HG02571 (cell line): ENCODE data around the gene BAIAP2.

Experiments used
- ATAC-seq: cut with Tn5 transposase; IDR thresholded peaks from one replicate; pipeline ENCODE4 v1.9.1; 2021; ENCODE audit warnings: mild to moderate bottlenecking, moderate library complexity; ENCODE audit not compliant: unreplicated experiment

BAIAP2 gene

DNA sequence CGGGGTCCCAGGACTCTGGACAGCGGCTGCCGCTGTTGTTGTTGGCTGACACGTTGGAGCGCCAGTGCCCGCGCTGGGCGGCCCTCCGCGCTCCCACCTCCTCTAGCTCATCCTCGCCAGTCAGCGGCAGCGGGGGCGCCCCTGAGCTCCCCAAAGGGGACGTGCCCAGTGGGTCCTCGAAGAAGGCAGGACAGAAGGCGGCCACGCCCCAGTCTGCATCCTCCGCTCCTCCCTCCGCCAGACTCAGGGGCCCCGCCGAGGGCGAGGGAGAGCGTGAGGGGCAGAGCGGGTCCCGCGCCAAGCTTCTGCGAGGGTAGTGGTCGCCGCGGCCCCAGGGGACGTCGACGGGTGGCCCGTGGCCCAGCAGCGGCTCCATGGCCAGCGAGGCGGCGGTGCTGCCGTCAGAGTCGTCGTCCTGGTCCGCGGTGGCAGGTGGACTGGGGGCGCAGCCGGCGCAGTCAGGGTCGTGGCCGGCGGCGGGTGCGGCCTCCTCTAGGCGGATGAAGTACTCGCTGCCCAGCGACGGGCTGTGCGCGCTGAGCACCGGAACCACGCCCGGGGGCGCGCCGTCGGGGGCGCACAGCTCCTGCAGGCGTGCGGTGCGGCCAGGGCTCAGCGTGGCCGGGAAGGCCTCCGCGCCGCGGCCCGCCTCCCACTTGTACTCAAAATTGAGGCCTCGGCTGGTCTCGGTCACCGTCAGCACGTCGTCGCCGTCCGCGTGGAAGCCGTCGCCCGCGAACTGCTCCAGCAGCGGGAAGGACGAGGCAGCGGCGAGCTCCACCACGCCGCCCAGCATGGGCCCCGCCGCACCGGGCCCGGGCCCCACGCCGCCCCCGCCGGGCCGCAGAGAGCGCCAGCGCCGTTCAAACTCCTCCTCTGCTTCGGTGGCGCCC, 87.1 kb downstream of the BAIAP2 start:
- no peak for ATAC-seq

DNA sequence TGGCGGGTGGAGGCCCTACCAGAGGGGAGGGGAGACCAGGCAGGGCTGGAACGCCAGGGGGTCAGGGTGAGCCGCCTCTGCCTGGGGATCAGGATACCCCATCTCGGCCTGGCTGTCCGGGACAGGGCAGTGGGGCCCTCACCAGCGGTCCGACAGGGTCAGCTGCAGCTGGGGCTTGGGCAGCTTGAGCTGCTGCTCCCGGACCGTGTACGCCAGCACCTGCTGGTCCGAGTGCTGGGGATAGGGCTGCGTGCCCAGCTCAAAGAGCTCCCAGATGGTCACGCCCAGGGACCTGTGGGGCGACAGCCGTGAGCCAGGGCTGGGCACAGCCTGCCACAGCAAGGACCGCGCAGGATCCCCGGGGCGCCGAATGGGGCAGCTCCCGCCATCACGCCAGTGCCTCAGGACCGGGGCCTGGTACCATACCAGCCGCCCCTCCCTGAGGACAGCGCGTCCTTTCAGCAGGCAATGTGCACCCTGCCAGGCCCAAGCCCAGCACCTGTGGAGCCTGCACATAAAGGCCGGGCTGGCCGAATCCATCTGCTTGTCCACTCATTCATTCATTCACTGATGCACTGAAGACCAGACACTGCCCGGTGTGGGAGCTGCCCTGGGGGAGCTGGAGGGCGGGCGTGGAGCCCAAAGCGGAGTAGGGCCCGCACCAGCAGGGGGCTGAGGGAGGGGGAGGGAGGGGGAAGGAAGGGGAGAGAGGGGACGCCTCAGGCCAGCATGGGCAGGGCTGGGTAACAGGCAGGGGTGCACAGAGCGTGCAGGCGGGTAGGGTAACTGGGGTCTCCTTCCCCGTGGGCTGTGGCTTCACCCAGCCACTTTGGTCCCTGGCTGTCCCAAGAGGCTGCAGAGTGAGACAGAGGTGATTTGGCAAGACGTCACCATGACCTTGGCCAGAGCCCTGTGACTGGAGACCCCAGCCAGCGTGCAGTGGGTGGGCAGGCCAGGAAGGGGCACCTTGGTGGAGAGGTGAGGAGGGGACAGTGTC, 88.4 kb downstream of the BAIAP2 start:
- no peak for ATAC-seq

DNA sequence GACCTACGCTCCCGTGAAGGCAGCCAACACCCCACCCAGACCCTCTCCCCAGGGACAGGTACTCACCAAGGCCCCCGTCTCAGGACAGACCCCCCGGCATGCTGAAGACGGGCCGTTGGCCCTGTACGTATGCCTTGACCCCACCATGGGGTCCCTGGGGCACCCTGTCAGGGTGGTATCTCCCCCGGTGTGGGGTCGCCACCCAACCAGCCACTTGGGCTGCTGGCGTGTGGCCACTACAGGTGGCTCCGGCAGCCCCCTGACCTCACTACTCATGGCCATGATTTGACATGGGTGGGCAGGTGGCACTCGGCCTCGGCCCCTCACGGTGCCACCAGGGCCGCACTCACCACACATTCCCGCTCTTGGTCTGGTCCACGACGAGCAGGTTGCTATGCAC, 89.4 kb downstream of the BAIAP2 start:
- ATAC-seq: no peak

DNA sequence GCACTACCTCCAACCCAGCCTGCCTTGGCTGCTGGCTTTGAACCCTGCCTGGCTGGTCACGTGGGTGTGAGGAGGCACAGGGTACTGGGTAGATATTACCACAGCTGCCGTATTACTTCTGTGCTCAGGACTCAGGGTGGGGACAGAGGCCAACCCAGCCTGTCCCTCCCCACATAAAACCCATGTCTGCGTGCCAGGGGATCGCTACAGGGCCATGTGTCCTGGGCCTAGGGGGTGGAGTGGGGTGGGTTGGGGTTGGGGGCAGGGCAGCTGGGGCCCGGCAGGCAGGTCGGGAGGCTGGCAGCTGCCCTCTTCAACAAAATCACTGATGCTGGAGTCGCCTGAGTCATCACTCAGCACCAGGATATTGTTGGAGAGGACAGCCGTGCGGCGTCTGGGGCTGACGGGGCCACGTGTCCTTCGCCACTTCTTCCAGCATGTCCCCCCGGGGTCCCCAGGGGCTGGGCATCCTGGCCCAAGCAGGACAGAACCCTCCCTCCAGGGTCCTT, 90.7 kb downstream of the BAIAP2 start:
- ATAC-seq: no peak

DNA sequence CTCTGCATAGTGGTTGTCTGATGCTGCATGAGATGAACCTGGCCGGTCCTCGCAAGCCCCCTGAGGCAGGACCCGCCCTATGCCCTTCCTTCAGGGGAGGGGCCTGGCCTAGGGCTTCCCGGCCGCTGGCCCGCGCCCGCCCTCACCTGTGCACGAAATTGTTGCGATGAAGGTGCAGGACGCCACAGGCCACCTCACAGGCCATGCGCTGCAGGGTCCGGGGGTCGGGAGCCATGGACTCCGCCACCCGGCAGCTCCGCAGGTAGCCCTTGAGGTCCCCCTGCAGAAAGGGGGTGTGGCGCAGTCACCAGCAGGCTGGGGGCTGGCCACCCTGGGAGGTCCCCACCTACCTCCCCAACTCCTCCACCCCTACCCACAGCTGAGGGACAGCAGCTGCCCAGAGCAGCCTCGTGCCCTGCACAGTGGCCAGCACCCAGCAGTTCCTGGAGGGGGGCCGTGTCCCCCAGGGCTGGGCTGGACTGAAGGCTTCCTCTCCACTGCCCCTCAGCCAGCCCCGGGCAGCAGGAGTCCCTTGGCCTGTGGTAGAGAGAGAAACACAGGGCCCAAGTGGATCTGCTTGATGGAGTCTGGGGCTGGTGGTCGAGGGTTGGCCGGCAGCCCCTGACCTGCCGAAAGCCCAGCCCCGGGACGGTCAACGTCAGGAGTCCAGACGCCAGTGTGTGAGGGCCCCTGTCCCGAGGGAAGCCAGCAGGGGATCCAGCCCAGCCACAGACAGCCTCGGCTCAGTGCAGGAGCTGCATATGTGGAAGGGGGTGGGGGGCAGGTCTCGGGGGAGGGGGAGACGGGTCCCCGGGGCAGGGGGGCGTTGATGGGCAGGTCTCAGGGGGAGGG, 91.6 kb downstream of the BAIAP2 start:
- no peak for ATAC-seq

DNA sequence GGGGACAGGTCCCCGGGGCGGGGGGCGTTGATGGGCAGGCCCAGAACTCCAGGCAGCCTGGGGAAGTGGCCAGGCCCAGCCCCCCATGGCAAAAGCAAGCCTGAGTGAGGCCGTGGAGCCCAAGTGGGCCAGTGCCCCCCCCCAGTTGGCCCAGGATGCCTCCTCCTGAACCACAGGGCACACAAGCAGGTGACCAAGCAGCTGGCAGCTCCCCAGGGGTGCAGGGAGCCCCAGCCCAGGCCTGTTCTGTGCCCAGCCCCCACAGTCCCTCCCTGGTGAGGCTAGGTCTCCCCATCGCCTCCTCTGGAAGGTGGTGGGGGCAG, 92.1 kb downstream of the BAIAP2 start:
- no peak for ATAC-seq

DNA sequence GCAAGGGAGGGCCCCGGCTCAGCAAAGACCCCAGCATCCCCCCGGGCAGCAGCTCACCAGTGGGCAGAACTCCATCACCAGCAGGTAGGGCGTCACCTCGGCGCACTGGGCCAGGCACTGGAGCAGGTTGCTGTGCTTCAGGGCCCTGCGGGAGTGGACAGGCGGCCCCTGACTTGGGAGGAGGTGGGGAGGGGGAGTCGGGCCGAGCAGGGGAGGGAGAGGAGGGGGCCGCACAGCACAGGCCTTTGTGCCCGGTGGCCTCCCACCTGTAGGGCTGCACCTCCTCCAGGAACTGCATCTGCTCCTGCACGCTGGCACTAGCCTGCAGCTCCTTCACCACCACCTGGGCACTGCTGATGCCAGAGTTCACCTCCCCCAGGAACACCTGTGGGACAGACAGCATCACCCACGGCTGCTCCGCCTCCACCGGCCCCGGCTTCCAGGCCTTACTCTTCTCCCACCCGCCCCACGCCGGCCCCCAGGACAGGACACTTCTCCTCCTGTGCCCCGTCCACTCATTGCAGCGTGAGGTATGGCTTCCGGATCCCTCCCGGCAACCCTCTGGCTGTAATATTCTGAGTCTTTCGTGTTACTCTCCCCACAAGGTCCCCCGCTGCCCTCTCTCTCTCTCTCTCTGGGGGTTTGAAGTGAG, 92.7 kb downstream of the BAIAP2 start:
- ATAC-seq: no peak

DNA sequence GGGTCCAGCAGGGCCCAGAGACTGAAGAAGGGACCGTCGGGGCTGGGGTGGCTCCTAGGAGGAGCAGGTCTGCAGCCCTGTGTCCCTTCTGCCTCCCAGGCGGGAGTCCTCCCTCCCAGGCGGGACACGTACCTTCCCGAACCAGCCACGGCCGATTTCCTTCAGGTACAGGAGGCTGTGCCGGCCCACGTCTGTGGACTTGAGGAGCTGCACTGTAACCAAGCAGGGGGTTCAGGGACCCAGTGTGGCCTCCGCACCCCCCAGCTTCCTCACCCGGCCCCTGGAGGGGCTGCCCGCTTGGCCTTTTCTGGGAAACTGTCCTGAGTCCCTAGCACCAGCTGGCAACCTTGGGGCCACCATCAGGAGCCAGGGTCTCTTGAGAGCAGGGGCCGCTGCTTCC, 93.4 kb downstream of the BAIAP2 start:
- no peak for ATAC-seq

DNA sequence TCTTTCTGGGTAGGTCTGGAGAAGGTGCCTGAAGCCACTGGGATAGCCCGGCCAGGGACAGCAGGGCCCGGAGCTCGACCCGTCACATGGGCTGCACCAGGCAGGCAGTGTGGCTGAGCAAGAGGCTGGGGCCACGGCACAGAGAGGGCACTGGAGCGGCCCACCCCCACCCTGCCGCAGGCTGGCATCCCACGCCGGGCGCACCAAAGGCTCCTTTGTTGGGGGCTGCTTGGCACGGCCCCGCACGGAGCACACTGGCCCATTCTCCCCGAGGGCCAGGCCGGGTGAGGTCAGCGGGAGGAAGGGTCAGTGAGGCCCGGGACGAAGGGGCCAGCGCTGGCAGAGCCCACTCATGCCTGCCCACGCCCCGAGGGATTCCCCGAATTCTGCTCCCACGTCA, 93.8 kb downstream of the BAIAP2 start:
- ATAC-seq: no peak

DNA sequence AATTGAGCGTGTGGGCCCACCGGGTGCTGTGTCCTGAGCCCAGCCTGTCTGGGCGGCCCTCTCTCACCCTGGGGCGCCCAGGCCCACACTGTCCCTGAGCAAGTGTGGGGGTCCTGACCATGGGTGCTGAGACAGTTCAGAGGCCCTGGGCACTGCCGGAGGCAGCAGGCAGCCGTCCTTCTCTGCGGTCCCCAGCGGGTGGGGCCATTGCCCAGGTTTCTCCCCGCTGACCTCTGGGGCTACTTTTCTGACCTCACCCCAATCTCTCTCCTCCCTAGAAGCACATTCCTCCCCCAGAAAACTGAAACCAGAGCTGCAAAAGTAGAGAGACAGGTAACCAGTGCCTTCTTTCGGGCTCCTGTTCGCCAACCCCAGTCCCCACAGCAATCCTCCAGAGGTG, 94.3 kb downstream of the BAIAP2 start:
- ATAC-seq: no peak

DNA sequence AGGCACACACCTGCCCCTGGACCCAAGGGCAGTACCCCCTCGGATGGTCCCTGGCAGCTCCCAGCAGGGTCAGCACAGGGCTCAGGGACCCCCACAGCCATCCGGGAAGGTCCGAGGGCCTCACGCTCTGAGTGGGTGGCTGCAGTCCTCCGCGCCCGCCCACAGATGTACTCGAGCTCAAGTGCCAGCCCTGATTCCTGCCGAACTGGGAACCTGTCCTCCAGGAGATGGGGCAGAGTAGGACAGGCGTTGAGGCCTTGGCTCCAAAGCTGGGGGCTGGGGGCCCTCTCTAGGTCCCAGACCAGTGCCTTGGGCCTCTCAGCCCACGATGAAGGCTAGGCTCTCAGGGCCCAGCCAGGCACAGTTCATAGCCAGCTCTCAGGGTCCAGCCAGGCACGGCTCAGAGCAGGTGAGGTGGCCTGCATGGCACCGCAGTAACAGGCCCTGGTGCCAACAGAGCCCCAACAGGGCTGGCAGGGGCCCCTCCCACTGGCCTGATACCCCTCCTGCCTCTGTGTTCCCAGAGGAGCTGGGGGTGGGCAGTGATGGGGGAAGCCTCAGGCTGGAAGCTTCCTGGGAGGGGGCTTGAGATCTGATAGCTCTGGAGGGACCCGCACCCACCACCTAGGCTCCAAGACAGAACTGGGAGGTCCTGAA, 94.9 kb downstream of the BAIAP2 start:
- no peak for ATAC-seq

DNA sequence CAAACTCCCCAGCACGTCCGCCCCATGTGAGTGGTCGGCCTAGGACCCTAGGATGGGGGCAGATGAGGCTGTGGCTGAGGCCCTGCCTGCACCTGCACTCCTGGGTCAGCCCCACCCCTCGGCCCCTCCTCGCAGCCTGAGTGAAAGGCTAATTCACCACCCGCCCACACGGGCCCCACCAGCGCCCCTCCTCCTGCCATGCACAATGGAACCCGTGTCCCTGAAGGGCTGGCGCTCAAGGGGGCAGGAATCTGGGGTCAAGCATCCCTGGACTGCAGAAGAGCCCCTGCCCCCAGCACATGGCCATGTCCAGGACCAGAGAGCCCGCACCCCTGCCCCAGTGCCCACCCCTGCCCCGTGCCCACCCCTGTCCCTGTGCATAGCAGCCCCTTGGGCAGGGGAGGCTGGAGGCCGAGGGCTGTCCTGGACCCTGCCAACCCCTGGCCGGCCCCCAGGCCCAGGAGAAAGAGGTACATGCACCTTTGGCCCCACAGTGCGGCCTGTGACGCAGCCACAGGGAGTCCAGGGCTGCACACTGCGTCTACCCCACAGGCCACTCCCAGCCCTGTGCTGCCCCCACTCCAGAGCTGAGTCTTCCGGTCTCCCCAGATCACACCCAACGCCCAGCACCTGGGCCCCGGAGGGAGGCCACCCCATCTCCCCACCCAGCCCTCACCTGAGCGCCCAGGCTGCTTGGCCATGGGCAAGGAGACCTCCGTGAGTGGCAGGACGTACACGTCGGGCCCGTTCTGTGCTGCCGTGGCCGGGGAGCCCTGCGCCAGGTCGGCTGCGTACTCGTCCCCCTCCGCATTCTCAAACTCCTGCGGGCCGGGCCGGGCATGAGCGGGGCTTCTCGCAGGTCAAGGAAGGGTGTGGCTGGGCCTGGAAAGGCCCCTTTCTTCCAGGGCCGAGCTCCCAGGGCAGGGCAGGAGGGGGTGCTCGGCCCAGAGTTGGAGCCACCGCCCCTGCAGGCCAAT, 95.7 kb downstream of the BAIAP2 start:
- no peak for ATAC-seq

DNA sequence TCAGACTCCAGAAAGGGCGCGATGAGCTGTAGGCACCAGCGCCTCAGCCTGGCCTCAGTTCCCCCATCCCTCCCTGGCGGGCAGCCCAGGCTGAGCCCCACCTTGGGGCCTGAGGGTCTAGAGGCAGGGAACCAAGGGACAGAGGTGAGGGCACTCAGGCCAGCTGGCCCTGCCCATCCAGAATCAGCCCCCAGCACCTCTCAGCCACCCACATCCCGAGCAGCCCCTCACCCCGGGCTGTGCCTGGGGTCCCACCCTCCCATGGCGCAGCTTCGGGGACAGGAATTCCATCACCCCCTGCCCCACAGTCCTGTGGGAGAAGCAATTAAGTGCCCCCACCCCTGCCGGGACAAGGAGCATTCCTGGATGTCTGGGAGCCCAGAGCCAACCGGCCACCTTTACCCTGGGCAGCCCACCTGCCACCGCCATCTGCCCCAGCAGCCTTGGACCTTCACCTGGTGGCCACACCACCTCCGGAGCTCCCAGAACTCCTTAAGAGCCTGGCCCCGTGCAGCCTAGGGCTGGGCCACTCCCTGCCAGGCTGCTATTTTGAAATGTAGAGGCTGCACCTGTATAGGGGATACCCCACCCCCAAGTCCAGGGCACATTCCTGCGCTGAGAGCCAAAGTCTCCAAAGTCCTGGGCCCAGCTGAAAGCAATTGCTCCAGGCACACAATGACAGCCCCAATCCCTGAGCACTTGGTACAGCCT, 96.7 kb downstream of the BAIAP2 start:
- ATAC-seq: no peak

DNA sequence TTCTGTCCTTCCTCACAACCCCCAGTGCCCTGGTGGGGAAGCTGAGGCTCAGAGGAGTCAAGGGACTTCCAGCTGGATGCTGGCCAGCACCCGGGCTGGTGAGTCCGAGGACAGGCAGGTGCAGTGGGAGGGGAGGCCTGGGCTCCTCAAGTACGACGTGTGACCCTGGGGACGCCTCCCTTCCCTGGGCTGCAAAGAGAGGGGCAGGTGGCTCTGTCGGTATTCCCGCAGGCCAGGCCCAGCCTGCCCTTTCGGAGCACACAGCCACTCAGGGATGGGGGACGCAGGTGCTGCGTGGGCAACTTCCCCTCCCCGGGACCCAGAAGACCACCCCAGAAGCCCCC, 97.2 kb downstream of the BAIAP2 start:
- no peak for ATAC-seq

DNA sequence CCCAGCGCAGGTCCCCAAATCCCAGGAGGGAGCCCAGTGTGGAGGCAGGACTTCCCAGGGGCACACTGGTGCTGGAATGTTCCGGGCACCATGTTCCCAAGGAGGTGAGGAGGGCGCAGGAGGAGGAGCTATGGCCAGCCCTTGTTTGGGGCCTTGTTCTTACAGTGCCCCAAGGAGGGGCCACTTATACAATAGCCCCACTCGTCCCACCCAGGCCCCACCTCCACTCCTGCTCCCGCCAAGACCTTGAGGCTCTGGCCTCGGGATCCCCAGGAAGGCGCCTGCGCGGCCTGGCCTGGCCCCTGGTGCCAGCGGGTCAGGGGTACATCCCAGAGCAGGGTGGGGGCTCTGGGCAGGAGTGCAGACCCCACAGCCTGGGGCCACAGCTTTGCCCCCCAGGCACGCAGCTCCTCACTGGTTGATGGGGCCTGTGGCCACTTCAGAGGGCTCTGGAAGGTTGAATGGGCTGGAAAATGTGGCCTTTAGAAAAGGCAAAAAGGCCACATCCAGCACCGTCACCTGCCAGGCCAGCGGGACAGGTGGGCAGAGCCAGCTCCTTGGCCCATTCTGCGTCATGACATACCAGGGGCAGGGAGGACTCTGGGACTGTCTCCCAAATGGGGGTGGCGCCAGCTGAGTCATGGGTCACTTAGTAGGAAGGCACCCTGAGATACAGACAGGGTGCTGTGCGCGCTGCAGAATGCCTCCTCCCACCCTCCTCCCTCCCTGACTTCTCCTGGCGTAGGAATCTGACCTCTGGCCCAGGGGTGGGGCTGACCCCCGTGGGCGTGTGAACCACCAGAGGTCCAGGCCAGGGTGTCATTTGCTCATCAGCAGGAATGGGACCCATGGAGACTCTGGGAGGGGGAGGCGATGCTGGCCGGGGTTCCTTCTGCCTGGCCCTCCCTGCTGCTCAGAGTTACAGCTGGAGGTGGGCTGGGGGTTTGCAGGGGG, 98.1 kb downstream of the BAIAP2 start:
- ATAC-seq: no peak

DNA sequence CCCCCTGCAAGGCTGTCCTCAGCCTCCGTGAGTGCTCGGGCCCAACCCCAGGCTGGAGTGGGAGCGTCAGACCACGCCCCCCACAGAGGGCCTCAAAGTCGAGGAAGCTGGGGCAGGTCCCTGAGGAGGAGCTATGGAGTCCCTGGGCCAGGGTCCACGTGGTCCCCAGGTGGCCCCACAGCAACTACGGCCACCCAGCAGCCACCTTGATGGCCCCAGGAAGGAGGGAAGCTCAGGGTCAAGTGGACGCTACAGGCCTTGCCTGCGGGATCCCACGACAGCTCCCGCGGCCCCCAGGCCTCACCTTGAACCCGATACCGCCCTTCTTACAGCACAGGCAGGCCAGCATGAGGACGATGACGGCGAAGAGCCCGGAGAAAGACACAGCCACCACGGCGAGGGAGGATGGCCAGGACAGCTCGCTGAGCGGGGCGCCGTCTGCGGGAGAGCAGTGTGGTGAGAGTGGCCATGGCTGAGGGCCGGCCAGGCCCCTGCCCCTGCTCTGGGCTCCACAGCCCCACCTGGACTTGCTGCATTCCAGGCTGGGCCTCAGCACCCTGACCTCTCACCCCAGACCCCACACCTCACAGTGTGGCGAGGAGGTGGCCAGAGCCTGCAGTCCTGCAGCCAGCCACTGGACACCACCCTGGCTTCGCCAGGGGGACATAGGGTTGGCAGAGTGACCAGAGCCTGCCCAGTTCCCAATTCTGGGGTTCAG, 99.3 kb downstream of the BAIAP2 start:
- no peak for ATAC-seq
